Effector CD8-positive, alpha-beta T cell (primary cell): ENCODE results near the gene LMO4.

ENCODE experiments used
- DNase-seq: peaks from one replicate; lab custom pipeline; 2025; lab: John Stamatoyannopoulos, UW
- total RNA-seq, 4 experiments: gene quantifications; one replicate each; lab custom pipeline; 2026; lab: John Stamatoyannopoulos, UW

LMO4 gene, protein sequence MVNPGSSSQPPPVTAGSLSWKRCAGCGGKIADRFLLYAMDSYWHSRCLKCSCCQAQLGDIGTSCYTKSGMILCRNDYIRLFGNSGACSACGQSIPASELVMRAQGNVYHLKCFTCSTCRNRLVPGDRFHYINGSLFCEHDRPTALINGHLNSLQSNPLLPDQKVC
- 25.4 to 48.9 (median 29.4) reads per million in 4 experiments for total RNA-seq

DNA sequence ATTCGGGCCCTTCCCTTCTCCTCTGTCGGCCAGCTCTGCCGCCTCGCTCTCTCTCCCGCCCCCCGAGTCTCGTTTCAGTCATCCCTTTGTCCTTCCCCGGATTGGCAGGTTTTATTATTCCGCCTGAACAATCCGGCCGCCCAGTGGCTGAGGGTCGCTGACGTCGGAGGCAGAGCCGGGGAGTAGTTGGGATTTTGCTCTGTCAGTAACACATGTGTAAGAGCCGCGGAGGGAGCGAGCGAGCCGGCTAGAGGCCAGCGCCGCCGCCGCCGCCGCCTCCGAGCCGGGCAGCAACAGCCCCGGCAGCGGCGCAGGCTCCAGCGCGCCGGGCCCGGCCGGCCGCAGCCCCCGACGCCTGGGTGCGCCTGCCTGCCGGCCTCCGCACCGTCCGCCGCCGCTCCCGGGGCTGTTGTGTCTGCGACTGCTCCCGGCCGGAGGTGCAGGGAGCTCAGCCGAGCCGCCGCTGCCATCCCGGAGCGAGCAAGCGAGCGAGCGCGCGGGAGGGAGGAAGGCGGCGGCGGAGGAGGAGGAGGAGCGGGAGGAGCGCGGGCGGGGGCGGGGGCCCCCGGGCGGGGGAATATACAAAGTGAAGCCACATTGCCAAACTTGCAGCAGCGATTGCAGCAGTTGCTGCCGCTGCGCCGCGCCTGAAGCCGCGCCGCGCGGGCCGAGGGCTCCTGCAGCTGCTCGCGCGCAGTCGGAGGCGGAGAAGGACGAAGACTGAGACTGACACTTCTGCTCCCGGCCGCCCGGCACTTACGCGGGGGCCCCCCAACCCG is at the start of gene LMO4:
Gene LMO4 (plus strand): TSS at position 609 of the 779 bp plus-strand sequence. CDS start 3,136 bp downstream, outside the sequence.
- DNase-seq, result peak; percentile 80

DNA sequence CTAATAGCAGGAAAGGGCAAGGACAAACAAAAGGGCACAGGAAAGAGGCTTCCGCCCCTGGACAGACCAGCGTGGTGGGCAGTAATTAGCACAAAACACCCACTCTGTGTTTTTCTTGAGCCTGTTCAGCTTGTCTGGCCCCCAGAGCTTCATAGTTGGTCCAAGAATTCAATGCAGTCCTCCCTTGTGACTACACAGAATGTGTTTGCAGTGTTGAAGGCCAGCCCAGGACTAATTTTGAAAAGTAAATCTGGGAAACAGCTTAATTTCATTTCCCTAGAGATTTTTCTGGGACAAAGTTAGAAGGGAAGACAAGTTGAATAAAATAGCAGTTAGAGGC is 49.2 kb upstream of the LMO4 start:
- no peak for DNase-seq

DNA sequence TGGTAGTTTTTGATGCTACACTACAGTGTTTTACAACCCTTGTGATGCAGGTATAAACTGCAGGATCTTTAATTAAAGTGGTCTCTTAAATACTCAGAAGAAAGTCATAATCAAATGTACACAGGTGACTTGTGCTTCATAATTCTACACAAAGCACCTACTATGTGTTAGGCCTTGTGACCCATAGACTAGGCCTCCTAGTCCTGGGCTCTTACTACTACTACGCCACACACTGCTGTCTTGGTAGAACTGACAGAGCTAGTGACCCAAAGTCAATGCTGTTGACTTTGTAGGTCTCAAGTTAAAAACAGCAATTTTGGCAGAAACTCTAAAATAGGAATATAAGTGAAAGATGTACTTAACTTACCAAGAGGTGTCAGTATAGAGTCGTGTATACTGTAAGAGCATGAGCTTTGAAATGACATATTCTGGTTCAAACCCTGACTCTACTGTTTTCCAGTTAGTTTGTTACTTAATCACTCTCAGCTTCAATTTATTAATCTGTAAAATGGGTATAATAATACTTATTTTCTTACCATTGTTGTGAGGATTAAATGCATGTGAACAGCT is 48.6 kb upstream of the LMO4 start:
- no peak for DNase-seq

DNA sequence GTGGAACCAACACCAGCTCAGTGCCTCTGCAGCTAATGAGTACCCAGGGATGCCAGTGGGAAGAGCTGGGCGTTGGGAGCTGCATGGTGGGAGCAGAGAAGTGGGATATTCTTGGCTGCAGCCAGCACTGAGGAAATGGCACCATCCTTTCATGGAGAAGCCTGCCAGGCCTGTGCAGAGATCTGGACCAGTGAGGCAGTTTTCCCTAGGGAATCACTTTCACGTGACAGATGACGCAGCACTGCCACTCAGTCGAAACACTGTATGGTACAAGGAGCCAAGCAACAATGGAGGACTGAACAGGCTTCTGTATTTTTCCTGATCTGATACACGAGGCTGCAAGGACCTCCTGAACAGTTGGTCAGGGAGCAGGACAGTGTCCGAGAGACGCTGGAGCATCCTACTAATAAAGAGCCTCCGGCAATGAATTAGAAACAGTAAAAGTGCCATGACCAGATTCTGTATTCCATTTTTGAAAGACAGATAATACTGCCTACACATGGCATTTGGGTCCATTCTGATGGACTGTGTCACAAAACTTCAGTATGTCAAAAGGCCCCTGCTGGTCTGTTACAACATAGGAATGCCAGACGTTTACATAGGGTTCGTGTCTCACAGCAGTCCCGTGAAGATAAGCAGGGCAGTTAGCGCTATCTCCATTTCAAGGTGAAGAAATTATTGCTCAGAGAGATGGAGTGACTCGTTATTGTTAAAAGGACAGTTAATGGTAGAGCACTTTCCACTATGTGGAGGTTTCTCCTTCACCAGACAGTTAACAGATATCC is 44.0 kb upstream of the LMO4 start:
- DNase-seq, result no peak

DNA sequence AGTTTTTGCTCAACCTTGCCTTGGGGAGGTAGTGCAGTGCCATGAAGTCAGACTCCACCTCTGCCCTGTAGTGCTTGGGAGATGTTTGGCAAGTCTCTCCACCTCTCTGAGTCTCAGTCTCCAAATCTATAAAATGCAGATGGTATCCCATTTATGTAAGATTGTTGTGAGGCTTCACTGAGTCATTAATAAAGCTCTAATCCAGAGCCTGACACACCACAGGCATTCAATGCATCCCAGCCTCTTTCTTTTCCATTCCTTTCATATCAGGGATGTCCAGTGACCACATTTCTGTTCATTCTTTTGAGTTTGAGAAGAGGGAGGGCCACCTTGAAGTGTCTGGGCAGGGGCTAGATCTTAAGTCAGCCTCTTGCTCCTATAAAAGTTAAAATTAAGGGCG is 37.6 kb upstream of the LMO4 start:
- DNase-seq, result no peak

DNA sequence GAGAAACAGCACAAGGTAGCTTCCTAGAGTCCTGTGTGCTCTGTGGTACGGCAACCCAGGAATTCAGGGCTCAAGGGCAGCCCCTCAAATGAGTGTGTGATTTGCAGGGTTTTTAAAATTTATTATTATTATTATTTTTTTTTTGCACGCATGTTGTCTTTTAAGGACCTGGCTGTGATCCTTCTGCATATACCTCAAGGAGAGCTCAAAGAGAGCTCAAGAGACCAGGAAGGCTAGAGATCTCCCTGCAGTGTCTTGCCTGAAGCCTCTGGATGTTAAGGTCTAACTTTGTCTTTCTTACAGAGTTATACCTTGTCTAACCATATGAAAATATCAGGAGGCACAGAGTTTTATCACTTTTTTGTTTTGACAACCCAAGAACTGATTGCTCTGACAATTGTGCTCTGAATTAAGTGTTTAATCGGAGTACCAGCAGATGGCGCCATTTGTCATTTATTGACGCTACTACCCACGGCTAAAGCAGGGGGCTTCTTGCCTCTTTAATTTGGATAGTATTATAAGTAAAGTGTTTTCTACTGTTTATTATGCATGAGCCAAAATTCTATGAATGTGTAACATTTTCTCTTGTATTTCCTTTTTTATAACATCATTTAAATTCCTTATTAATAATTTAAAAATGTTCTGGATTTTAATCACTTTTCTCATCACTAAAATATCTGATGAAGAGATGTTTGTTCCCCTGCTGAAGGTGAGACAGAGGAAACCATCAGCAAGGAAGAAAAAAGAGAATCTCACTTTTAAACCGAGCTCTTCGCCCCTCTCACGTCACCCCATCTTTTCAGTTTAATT is 35.8 kb upstream of the LMO4 start:
- DNase-seq, result peak; percentile 49

DNA sequence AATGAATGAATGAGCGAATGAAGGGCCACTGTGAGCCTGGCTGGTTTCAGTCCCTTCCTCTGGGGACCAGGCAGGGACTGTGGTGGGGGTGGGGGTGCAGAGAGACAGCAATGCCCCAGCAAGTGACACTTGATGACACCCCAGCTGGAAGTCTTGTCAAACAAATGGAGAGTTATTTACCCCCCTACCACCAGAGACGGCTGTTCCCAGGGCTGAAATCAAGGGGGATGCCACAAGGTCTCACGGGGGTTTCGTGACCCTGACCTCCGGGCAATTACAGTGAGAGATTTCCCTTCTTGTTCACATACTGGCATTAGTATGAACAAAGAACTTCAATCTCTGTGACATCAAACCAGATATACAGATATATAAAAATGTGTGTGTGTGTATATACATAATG is 34.0 kb upstream of the LMO4 start:
- no peak for DNase-seq

DNA sequence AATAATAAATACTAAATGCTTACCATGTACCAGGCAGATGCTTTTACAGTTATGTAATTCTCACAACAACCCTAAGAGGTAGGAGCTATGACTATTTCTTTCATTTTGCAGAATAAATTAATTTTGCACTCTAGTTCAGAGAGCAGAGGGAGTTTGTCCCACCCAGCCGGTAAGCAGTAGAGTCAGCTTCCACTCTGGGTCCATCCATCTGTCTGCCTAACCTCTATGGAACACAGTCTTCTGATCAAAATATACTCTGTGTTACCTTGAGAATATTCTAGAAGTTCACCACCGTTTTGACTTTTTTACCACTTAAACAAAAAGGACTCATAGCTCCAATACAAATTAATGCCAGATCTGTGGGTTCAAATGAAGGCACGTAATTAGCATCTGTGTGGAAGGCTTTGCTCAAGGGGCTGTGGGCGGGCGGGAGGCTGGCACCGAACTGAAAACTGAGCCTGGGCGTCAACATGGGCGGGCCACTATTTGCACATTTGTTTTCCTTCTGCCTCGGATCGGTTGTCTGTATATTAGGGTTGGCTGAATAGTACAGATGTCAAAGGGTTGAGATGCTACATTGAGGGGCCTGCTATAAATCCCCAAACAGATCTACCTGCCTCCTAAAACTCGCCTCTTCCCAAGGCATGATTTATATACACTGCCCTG is 33.1 kb upstream of the LMO4 start:
- DNase-seq, result no peak

DNA sequence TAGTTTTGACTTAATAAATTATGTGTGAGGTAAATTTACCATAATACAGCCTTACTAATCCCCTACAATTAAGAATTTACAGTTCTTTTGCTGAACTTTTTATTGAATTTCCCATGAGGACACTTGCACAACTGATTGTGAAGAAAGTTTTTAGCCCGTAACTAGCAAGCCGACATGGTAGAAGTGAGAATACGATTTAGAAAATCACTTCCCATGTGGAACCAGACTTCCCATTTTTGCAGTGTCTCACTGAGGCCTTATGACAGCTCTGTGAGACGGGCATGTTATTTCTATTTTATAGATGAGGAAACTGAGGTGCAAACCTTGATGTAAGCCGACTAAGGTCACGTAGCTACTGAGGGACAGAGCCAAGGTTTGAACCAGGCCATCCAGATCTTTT is 32.5 kb upstream of the LMO4 start:
- DNase-seq, result no peak

DNA sequence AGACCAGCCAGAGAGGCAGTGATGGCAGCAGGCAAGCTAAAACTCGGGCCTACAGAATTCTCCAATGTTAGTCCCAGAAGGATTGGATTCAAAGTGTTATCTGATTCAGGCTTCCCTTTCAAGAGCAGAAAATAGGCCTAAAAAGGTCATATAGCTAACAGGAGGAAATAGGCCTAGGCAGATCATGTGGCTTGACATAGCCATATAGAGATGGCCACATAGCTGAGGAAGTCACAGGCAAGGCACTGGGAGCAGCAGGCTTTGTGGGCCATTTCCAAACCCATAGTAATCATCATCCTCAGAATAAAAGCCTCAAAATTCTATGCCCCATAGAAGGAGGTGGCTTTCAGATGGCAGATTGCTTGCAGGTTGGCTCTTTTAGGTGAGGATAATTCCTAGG is 29.0 kb upstream of the LMO4 start:
- no peak for DNase-seq

DNA sequence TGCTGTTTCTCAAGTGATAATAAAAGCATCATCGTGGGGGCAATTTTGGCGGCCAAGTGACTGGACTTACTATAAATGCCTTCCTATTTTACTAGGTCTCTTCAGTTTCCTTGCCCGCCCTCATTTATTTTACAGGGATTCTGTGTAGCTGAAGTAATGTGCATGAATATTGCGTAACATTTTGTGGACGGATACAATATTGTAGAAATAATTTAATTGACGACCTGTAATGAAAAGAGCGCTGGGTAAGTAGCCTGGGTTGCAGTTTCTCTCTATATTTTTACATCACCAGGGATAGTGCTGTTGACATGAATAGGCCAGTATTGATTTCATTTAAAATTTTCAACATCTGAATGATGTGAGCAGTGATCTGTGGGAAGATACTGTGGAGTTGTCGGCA is 28.1 kb upstream of the LMO4 start:
- no peak for DNase-seq

DNA sequence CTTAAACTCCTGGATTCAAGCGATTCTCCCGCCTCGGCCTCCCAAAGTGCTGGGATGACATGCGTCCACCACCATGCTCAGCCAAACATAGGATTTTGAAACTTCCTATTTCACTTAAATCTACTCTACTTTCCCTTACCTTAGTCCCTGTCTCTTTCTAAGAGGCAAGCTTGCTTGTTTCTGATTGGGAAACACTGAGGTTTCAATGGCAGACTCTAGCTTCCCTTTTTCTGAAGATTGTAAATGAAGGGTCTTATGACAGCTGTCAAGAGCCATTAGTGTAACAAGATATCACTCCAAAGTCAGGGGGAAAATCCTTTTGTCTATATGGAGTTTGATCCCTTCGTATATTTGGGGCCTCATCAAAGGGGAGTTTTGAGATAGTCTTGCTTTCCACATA is 23.5 kb upstream of the LMO4 start:
- DNase-seq, result no peak

DNA sequence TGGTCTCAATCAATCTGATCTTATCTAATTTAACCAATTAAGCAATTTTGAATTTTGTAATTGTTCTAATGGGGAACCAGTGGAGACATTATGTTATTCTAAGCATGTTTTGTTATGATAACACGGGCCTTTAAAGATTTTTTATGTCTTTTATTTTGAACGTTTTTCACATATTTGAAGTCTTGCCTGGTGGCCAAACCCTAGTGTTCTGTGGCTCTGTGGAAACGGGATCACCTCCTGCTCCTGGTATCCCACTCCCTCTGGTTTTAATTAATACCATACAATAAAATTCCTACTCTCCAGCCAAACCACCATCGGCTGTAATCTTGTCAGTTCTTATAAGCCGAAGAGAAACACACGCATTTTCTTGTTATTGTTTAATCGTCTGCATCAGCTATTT is 22.9 kb upstream of the LMO4 start:
- no peak for DNase-seq

DNA sequence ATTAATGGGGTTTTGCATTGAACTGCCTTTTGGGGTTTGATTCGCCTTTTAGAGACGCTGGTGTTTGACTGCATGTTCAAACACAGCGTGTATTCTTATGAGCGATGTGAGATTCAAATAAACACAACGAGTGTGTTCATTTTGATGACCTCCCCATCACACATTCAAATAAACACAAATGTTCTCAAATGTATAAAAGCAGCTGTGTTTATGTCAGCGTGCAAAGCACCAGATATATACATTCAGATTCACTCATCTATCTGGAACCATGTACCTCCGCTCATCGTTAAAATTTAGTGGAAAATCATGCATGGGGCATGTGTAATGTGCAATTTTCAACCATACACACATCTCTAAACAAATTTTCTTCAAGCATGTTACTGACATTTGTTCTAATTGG is 21.4 kb upstream of the LMO4 start:
- no peak for DNase-seq

DNA sequence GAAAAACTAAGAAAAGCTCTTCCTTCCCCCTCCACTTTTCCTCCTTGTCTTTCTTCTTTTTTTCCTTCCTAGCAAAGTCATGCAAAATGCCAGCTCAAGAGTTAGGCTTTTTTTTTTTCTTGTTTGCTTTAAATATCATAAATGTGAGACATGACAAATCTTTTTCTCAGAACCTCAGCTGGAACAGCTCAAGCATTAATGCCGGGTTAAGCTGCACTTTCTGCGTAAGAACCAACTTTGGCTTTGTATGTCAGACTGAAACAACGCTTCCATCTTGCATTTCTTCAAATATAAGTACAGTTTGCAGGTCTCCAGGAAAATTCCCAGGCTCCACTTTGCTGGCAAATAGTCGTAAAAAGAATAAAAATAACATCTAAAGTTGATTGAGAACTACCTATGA is 20.7 kb upstream of the LMO4 start:
- no peak for DNase-seq

DNA sequence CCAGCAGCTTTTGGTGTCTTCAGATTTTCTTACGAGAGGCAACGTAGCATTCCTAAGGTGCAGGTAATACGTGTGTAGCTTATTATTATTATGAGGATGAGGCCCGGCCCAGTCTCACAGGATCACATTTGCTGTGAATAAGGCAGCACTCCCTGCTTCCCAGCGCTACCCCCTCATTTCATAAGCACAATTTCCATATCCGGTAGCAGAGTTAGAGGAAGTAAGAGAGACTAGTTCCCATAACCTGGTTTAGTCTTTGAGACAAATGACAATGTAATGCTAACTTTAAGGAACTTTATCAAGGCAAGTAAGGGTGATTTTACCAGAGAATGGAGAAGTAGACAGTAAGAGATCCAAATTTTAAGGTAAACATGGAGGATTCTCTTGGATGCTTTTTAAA is 14.6 kb upstream of the LMO4 start:
- DNase-seq, result no peak

DNA sequence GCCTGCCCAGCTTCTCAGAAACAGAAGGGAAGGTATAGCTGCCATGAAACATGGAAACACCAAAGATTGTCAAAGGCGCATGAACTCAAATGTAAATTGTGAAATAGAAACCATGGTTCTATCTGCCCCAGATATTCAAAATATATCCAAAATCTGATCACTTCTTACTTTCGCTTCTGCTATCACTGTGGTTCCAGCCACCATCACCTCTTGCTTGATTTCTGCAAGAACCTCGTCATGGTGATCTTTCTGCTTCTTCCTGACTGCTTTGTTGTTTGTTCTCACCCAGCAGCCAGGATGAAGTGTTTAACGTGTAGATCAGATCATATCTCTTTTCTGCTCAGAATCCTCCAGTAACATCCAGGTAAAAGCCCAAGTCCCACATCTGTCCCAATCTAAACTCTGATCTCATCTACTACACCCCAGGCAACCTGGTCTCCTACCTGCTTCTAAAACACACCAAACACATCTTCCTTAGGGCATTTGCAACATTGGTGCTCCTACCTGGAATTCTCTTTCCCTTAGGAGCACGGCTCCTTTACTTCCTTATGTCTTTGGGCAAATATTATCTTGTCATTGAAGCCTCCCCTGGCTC is 10.5 kb upstream of the LMO4 start:
- no peak for DNase-seq

DNA sequence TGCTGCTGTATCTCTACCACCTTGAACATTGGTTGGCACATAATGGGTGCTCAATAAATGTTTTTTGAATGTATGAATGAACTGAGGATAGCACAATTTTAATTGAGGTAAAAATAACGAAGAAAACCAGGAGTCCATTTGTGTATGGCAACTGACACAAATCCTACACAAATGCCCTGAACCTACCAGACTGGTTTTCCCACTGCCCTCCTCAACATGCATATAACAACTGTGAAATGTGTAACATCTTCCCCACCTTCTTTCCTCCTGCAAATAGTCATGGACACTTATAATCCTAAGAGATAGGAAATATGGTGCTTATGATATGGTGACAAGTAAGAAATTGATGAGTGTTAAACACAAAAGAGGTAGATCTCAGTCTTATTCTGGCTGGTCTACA is 9.9 kb upstream of the LMO4 start:
- DNase-seq, result no peak

DNA sequence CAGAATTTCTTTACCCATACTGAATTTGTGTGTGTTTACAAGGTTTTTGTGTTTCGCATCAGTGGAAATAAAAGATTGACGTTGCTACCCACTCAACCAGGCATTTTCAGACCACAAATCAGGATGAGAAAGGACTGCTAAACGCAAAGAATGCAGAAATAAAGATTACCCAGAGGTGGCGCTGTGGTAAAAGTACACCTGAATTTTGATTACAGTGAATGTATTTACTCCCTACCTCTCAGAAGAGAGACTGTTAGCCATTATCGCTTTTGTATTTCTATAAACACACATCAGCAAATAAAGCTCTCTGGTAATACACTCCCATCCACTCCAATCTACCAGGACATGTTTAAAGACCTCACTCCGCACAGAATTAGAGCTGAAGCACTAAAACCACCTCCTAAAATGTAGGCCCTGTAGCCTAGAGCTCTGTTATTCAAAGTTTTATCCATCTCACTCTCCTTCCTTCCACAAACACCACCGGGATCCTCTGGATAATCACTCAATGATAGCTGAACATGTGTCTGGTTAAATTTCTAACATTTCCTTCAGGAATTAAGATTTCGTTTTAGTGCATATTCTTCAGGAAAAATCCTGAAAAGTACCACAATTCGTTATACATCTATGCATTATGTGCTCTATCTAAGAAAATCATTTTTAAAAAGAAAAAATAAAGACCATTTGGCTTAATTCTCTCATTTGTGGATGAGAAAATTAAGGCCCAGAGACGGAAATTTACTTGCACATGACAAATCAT is 2.5 kb upstream of the LMO4 start:
- DNase-seq, result peak; percentile 3
